Hepatocyte (in vitro differentiated cells): ENCODE measurements around the gene PHACTR3.

Experiments
- EZH2 ChIP-seq: fragments of 200-600 bp; sonication (generic); IDR thresholded peaks from 2 replicates; pipeline ENCODE4 v1.6.1; 2016; ENCODE audit warnings: antibody characterized with exemption, mild to moderate bottlenecking, borderline replicate concordance
- EZH2phosphoT487 ChIP-seq: fragments of 200-600 bp; sonication (generic); IDR thresholded peaks from one replicate; pipeline ENCODE4 v1.6.1; 2018; ENCODE audit warnings: antibody characterized with exemption, mild to moderate bottlenecking, low read depth, moderate library complexity; ENCODE audit not compliant: unreplicated experiment, severe bottlenecking
- TF ChIP-seq, protein P1 (sequence below): fragments of 200-600 bp; sonication (generic); IDR thresholded peaks from 2 replicates; pipeline ENCODE4 v1.5.1; 2016; ENCODE audit warnings: antibody characterized with exemption, mild to moderate bottlenecking; ENCODE audit not compliant: poor library complexity

DNA sequence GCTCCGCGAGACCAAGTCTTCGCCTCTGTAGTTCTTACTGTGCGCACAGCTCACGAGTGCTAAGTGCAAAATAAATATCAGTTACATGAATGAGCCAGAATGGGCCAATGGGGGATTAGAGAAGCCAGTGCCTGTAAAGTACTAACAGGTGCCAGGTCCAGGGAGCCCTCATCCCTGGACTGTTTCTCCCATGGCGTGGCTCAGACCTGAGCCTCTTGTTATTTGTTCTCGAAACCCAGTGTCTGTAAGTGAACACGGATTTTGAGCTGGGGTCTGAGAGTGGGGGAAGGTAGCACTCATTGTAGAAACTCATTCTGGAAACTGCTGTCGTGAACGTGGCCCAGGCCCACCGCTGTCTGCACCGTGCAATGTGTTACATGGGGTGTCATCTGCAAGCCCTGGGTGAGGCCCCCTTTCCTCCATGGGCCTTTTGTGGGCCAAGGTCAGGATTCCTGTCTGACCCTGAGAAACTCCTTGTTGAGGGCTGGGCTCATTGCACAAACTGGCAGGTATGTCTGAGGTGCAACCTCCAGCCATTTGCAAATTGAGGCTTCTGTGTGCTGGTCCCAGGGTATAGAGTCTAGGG lies 174.4 kb downstream of the PHACTR3 start:
- TF ChIP-seq, protein P1, sequence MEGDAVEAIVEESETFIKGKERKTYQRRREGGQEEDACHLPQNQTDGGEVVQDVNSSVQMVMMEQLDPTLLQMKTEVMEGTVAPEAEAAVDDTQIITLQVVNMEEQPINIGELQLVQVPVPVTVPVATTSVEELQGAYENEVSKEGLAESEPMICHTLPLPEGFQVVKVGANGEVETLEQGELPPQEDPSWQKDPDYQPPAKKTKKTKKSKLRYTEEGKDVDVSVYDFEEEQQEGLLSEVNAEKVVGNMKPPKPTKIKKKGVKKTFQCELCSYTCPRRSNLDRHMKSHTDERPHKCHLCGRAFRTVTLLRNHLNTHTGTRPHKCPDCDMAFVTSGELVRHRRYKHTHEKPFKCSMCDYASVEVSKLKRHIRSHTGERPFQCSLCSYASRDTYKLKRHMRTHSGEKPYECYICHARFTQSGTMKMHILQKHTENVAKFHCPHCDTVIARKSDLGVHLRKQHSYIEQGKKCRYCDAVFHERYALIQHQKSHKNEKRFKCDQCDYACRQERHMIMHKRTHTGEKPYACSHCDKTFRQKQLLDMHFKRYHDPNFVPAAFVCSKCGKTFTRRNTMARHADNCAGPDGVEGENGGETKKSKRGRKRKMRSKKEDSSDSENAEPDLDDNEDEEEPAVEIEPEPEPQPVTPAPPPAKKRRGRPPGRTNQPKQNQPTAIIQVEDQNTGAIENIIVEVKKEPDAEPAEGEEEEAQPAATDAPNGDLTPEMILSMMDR = no peak
- TF ChIP-seq EZH2 (no peak), EZH2phosphoT487 (no peak)
